ENCODE data around the gene ASB11.
A peak's percentile ranks its signal among the peaks of the same experiment; 100 is the strongest.
"Not testable (repeated sequence)": the region's sequence is repeated elsewhere in the genome, so short reads cannot be mapped to it uniquely, and the experiment has no call there.

Gene ASB11

DNA sequence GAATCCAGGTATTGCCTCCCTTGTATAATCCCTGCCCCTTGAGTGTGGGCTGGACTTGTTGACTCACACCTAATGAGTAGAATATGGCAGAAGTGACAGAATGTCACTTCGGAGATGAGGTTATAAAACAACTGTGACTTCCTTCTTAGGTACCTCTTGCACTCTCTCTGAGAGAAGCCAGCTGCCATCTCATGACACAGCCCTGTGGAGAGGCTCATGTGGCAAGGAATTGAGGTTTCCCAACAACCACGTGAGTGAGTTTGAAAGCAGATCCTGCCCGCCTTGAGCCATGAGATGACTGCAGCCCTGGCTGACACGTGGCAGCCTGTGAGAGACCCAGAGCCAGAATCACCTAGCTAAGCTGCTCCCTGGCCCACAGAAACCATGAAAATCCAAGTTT lies 13.5 kb downstream of the ASB11 start:
- DNase-seq, result no peak

DNA sequence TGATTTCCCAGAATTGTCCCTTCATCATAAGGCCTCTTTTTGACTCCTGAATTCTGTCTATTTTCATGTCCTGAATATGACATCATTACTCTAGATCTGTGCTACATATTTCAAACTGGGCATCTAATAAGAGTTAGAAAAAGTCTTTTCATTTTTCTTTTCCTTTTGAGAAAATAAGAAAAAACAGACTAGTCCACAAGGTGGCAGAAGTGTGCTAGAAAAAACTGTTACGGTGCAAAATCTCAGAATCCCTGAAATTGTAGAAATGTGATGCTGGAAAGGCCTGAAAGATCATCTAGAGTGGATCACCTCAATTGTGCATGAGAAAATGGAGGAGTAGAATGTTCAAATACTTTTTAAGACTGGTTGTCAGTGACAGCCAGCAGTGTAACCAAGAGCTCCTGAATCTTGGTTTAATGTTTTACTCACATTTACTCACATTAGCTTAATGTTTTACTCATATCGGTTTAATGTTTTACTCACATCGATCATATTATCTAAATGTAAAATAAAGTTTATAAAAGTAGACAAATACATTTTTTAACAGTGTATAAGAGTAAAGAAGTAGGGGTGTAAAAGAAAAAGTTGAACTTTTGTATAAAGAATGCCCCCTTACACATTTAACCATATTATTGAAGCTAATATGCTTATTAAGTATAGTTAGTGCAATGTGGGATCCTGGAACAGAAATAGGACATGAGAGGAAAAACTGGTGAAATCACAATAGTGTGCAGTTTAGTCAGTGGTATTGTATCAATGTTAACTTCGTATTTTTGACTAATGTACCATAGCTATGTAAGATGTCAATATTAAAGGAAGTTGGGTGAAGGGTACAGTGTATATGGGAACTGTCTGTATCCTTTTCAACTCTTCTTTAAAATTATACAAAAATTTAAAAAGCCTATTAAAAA lies 15.2 kb downstream of the ASB11 start:
- no peak for DNase-seq

DNA sequence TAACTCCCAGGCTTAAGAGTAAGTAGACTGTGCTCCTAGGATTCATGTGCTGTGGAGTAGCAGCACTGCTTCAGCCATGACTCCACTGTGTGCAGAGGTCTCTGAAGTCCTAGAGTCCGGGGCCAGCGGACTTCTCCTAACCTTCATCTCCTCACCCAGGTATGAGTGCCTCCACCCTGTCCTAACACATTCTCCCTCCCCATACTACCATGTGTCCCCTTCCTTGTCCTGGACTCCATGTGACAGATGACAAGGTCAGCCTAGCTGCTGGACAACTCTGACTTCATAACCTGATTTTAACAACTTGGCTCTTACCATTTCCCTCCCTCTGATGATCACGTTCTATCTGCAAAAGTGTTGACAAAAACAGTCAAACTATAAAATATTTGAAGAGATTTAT lies 16.7 kb downstream of the ASB11 start:
- no peak for DNase-seq

DNA sequence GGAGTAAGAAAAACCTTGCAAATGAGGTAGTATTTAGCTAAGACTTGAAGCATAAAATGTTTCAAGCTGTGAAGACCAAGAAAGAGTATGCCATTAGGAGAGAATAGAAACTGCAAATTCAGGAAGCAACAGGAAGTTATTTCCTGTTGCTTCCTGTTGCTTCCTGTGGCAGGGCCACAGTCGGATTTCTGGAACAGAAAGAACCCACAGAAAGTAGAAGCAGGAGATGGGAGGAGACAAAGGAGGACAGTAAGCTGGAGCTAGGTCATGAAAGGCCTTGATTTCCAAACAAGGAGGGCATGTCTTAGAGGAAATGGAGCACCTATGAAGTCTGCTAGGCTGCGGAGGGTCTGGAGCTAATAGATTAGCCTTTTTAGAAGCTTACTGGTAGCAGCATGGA lies 17.2 kb downstream of the ASB11 start:
- no peak for DNase-seq

DNA sequence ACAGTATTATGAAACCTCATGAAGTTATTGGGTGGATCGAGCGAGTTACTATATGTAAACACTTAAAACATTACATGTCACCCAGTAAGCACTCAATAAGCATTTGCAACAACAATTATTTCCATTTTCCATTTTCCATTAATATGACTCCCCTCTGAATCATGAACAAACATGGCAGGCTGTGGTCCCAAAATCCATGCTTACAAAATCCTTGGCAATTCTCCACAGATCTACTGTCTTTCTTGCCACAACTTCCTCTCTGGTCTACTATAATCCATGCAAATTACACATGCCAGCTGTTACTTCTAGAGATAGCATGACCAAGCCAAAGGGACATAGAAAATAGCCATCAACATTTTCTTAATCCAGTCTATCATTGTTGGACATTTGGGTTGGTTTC lies 22.0 kb downstream of the ASB11 start:
- no peak for DNase-seq

DNA sequence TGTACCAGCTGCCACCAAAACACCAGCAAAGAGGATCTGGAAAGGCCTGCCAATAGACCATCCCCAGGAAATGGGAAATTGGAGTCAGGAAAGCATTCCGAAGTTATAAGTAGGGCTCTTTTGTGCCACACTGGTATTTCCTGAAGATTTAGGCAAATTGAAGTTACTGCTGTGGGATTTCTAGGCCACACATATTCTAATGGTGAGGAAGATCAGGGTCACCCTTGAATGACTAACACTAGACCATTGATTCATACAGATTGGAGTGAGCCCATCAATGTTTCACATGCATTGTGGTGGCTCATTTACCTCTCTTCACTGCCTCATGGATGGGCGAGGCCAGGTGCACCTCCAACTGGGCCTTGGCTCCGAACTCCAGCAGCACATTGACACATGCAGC lies 22.6 kb downstream of the ASB11 start:
- DNase-seq, result no peak

DNA sequence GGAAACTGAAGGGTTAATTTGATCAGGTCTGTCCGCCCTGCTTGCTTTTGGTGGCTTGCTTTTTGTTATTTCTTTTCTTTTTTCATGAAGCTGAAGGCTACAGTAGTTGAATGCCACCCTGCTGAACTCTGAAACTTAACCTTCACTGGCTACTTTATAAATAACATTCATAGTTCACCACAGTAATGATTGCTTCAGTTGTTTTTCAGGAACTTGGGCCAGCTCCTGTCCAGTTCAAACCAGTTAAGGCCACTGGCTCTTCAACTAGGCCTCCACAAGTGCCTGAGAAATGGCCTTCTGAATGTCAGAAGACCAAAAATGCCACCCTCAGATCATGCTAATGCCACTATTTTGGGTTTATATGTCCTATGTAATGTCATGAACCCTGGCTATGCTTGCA lies 37.8 kb downstream of the ASB11 start:
- no peak for DNase-seq

DNA sequence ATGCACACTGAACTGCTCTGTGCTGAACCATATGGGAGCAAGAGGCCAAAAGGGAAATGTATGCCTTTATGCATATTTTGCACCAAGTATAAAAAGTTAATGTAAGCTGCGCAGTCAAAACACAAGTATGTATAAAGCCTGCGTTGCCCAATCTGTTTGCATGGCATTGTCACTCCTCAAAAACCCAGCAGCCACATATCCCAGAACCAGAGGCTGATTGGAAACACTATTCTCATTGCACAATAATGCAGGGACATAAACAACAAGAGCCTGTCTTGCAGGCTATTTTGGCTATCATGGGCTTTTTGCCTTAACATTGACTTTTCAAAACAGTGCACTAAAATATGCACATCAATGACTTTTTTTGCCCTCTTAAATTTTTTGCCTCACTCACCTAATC lies 40.5 kb downstream of the ASB11 start:
- DNase-seq, result no peak

DNA sequence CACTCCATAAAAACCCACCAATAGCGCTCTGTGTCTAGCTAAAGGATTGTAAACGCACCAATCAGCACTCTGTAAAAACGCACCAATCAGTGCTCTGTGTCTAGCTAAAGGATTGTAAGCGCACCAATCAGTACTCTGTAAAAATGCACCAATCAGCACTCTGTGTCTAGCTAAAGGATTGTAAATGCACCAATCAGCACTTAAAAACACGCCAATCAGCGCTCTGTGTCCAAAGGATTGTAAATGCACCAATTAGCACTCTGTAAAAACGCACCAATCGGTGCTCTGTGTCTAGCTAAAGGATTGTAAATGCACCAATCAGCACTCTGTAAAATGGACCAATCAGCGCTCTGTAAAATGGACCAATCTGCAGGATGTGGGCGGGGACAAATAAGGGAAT lies 42.2 kb downstream of the ASB11 start:
- DNase-seq, result not testable (repeated sequence)

DNA sequence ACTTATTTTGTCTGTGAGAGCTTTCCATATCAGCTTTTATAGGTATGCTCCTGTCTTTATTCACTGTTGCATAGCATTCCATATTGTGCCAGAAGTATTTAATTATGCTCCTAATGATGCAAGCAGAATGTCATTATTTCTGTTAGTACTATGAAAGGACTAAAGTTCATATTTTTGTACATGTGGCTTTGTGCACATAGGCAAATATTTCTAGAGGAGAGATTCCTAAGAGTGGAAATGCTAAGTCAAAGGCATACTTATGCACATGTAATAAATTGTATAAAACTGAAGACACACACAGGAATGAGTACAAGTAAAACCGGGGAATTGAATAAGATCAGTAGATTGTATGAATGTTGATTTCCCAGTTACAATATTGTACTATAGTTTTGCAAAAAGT lies 43.7 kb downstream of the ASB11 start:
- DNase-seq, result no peak

DNA sequence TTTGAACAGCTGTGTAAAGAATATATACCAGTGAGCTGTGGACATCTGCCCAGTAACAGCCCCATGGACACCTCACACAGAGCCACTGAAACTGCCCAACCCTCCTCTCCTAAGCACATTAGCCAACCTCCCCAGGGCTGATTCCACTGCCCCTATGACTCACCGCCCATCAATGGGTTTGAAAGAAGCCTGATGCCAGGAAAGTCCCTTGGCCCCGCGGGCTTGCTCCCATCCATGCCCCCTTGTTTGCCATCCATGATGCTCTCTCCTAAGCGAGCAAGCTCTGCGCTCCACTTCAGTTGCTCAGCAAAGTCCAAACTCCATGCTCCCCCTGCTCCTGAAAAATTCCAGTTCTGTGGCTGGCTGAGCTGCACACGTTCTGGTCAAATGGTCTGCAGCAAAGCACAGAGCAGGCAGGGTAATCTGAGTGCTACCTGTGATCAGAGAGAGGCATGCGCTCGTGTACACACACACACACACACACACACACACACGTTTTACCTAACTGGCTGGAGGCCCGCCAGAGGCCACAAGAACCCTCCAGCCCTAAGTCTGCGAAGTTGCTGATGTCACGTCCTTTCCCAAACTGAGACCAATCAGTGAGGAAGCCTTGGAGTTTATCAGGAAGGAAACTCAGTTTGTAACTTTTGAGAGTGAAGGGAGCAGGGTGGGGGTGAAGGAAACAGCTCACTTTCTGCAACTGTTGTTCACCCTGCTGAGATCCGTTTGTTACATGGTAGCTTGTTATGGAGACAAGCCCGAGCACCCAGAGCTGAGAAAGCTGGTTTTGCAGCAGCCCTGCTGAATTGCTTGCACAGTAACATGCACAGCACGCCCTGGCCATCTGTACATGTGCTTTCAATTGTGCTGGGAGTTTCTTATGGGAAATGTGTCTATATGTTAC lies 45.6 kb downstream of the ASB11 start, which contains the start of gene ASB9:
Gene ASB9, minus strand, starts transcription at position 466 of the 904 bp plus-strand sequence. Its CDS starts 209 bp downstream, at position 257.
- no peak for DNase-seq

DNA sequence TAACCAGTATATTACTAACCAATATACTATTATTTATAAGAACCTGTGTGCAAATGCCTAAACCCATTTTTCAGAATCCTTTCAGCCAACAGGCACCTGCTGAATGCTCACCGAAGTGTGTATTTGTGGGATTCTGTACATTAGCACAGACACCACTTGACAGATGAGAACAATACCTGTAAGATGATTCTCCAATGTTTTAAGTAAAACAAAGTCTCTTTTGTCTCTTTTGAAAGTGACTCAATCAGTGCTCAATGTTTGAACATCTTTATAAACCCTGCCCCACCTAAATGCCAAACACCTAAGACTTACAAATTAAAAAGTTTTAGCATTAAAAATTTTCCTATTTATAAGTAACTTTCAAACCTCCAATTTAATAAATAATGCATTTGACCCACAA lies 46.3 kb downstream of the ASB11 start:
- DNase-seq, result no peak

DNA sequence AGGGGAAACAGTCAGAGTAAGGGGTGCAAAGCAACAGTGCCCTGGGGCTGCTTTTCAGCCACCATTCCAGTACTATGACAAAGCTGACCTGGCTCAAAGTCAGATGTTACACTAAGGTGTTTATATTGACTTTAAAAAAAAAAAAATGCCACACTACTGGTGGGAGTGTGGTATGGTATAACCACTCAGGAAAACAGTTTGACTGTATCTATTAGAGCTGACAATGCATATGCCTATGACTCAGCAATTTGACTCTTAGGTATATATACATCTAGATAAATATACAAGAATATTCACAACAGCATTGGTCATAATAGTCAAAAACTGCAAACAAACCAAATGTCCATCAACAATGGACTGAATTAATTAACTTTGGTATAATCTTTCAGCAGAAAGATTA lies 60.6 kb downstream of the ASB11 start:
- DNase-seq, result no peak

DNA sequence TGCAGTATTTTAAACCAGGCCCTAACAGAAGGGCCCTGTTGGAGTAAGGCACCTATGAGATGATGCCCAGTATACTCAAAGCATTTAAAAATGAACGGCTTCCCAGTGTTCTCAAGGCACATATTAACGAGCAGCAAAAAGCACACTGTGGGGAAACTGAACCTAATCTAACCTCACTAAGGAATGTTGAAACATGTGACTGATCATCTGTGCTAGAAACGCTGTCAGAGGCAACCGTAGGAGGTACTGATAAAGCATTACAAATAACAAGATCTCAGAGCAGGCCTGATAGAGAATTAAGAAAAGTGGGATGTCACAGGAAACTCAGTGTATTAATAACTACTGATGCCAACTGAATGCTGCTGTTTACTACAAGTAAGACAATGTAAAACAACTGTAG lies 69.5 kb downstream of the ASB11 start:
- DNase-seq, result no peak

DNA sequence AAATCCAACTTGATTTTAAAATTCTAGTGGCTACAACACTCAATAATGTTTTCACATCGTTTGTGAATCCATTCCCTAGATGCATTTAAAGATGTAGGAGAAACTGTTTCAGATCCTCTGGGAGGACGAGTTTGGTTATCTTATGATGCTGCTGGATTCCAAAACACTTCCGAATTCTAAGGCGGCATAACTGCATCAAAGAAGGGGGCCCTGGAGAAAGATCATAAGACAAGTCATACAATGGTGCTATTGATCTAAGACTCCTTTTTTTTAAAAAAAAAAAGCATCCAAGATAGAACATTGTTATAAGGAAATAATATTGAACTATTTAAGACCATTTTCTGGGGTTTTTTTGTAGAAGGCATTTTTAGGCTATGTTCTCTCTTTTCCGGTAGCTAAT lies 71.0 kb downstream of the ASB11 start:
- DNase-seq, result no peak

DNA sequence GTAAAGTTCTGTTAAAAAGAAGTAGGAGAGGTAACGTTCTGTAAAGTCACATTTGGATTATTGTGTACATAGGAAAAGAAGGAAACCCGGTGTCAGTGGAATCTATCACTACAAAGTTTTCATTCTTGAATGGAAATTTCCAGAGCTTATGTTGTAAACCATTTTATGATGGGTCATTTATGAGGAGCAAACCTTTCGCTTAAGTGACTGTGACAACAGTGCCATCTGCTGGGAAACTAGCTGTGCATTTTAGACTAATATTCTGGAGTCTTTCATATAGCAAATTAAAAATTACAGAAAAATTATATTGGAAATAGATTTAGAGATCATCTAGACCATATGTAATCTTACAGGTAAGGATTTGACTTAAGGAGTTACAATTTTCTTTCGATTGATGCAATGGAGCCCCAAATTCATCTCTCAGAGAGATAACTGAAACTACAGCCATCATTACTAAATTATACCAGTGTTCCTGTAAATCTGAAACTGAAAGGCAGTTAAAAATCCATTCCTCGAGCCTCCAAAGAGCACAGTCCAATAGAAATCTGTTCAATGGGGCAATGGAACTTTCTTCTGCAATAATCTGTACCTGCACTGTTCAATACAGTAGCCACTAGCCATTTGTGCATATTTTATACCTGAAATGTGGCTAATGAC lies 72.4 kb downstream of the ASB11 start:
- DNase-seq, result peak in 1 of 2 experiments; percentile 23

DNA sequence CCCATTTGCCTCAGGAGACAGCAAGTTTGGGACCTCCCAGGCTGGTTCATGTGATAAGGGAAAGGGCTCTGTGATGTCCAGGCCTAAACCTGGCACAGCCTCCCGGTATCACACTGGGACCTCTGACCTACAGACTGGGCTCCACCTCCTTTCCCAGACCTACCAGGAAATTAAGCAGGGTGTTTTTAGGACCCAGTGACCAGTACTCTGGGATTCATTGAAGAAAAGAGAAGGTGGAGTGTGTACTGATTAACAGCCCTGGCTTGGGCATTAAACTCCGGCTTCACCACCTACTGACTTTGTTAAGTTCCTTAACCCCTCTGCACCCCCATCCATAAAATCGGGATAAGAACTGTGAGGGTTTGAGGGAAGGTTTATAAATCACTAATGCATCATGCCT lies 74.1 kb downstream of the ASB11 start:
- no peak for DNase-seq

DNA sequence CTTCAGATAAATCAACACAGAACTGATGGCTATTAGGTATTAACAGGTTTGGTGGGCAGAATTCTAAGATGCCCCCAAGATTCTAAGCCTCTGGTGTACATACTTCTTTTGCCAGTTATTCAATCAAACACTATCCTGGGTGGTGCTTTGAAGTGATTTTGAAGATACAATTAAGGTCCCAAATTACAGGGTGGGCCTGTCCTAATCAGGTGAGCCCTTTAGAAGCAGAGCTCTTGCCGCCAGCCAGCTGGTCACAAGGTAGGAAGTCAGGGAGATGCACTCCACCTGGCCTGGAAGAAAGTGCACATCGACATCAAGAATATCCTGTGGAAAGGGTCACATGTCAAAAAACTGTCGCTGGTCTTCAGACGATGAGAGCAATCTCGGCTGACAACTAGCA lies 75.0 kb downstream of the ASB11 start:
- no peak for DNase-seq

DNA sequence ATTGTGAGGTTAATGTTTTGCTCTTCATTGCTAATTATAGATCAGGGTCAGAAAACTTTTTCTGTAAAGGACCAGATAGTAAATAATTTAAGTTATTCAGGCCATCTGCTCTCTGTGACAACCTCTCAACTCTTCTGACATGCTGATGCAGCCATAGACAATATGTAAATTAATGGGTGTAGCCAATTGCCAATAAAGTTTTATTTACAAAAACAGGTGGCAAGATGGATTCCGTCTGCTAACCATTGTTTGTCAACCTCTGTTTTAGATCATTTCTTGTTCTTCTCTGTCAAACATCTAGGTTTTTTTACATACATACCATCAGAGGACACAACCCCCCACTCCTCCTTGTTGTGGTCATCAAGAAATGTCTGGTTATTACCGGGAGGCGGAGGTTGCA lies 79.3 kb downstream of the ASB11 start:
- no peak for DNase-seq

DNA sequence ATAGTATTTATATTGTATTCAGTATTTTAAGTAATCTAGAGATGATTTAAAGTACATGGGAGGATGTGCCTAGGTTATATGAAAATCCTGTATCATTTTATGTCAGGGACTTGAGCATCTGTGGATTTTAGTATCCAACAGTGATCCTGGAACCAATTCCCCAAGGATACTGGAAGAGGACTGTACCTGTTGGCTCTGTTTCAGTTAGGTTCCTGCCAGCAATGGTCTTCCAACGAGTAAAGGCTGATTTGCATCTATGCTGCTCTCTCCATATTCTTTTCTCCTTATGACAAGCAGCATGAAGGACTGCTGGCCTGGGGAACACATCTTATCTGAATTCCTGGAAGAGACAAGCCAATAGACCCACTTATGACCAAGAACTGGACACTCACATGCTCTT lies 80.4 kb downstream of the ASB11 start:
- DNase-seq, result no peak

DNA sequence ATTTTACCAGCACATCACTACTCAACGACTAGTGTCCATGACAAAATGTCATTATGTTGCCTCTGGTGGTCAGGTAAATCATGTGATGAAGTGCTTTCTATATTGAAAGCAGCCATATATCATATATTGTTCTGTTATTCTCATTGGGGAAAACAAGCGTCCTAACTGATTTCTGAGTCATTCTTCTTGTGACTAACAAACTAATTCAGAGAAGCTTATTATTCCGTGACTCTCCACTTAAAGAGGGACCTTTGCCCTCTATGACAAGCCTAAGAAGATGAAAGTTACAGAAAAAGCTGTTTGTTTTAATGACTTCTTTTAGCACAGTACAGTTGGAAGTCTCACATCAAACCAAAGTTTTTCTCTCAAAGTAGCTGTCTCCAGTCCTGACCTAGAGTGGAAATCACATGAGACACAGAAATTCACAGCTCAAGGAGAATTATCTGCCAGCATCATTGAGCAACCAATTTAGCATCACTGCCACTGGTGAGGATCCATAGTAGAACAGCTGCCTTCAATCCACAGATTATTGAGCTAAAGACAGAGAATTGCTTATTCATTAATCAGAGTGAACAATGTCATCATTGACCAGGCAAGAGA lies 81.9 kb downstream of the ASB11 start:
- no peak for DNase-seq

Measured in stimulated activated CD4-positive, alpha-beta T cell treated with anti-CD3 and anti-CD28 coated beads, Interleukin-4, amount 100 ng/mL, for 4 hours (primary cell).